GM12892 (cell line): ENCODE data around the gene PIGZ. TPM values are rescaled to one million over a fixed set of nuclear protein-coding genes. Genes with fewer than 3 reads are reported as not detected.

Experiments used
- DNase-seq: peaks from one replicate; pipeline ENCODE4 v3.0.0; 2011; ENCODE audit not compliant: insufficient read length
- FAIRE-seq: peaks from 2 replicates; lab custom pipeline; 2011; peaks lifted over from hg19 to GRCh38; lab: Jason Lieb, UNC
- POLR2A ChIP-seq: IDR thresholded peaks from 2 replicates; pipeline ENCODE4 v1.6.1; 2011; ENCODE audit warnings: low read depth, low read length, control low read depth
- POLR2AphosphoS5 ChIP-seq: IDR thresholded peaks from 2 replicates; pipeline ENCODE4 v1.6.1; 2011; ENCODE audit warnings: low read depth, low read length, control low read depth
- TAF1 ChIP-seq: IDR thresholded peaks from 2 replicates; pipeline ENCODE4 v1.6.1; 2011; ENCODE audit warnings: low read depth, mild to moderate bottlenecking, control low read depth, low read length, borderline replicate concordance
- polyA plus RNA-seq: library from polyadenylated mRNA; unstranded; fragments of >200 nt; gene quantifications from one replicate; pipeline ENCODE4 v1.2.1, GENCODE V29; 2012; ENCODE audit warnings: missing spikeins, inconsistent platforms; ENCODE audit not compliant: missing spikeins

The PIGZ gene, protein sequence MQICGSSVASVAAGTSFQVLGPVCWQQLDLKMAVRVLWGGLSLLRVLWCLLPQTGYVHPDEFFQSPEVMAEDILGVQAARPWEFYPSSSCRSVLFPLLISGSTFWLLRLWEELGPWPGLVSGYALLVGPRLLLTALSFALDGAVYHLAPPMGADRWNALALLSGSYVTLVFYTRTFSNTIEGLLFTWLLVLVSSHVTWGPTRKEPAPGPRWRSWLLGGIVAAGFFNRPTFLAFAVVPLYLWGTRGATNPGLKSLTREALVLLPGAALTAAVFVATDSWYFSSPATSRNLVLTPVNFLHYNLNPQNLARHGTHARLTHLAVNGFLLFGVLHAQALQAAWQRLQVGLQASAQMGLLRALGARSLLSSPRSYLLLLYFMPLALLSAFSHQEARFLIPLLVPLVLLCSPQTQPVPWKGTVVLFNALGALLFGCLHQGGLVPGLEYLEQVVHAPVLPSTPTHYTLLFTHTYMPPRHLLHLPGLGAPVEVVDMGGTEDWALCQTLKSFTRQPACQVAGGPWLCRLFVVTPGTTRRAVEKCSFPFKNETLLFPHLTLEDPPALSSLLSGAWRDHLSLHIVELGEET
- 3.3 TPM for polyA plus RNA-seq

DNA sequence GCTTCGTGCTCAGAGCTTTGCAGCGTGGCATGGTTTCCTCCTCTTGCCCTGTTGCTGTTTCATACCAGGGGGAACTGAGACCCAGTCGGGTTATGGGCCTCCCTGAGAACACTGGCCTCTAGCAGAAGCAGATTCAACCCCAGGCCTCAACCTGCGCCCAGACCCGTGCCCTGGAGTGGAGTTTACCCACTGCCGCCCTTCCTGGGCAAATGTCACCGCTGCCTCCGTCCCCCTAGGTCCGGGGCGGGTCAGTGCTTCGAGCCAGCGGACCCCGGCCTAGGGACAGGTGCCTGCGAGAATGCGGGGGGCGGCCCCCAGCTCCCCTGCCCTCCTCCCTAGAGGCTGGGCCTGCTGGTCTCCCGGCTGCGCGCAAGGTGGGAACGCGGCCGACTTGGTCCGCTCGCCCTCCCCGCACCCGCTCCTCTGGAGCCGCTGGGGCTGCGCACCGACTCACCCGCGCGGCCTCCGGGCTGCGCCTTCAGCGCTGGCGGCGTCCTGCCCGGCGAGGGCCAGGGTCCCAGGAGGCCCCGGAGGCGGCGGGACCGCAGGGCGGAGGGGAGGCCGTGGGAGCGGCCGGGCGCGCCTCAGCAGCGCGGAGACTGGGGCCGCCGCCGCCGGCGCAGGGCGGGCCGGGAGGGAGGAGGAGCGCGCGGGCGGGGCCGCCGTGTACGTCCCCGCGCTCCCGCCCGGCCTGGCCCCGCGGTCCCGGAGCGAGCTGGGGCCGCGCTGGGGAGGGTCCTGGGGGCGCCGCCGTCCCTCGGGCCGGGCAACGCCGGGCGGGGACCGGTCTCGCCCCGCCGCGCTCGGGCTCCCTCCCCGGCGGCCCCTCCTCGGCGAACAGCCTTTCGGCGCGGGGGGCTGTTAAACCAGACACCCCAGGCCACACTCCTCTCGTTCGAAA is at the start of gene PIGZ:
Gene PIGZ (minus strand): TSS at position 601 of the 901 bp plus-strand sequence. CDS start 16,802 bp downstream, outside the sequence.
- peak; percentile 73 for FAIRE-seq
- TF ChIP-seq POLR2AphosphoS5 = no peak
- TF ChIP-seq POLR2A = peak; percentile 46; the same call in 1 of the 2 replicates
- peak; percentile 63 for DNase-seq

DNA sequence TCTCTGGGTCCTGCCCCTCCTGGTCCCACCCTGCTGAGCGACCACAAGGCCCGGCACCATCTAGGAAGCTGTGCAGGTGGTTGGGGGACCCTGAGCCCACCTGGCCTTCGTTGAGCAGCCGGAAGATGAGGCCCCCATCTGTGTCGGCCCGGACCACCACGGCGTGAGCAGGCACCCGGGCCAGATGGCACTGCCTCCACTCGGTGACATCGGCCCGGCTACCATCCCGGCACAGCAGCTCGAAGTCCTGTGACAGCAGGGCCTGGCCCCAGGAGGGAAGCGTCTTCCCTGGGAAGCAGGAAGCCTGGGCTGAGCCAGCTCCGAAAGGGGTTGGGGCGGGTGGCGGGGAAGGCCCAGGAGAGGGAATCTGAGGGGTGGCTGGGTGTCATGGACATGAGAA is 48.4 kb upstream of the PIGZ start:
- DNase-seq = no peak
- TF ChIP-seq TAF1 = no peak
- no peak for TF ChIP-seq POLR2A
- no peak for TF ChIP-seq POLR2AphosphoS5
- FAIRE-seq = no peak

DNA sequence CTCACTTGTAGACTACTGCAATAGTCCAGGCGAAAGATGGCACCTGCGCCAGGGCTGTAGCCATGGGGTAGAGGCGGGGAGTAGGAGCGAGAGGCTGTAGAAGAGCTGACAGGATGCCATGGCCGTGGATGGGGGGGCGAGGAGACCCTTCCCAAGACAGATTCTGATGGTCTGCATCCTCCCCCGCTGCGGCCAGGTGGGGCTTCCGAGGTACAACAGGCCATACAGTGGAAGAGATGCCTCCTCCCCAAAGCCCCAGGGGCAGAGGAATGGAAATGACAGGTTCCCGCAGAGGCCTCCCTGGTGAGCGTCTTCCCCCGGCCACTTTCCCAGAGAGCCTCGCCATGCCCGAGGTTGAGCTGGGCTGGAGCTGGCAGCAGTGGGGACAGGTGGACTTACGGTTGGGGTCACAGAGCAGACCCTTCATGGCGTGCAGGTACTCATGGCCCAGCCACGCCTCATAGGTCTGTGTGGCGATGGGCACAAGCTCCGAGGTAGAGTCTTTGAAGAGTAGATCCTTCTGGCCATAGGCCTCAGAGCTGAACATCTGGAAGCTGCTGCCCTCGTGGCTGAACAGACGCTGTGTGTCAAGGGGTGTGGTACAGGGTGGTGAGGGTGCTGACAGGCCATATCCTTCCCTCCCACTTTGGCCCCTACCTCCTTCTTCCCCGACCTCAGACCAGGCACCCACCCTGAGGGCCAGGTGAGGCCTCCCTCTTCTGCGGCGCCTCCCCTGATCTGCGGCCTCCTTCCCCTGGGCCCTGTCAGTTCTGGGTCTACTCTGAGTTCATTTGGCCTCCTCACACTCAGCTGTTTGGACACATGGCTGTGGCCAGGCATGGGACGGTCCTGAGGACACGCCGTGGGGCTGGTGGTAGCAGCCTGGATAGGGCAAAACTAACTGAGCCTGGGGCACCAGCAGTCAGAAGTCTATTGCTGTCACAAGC is 47.4 kb upstream of the PIGZ start:
- DNase-seq = peak; percentile 12
- FAIRE-seq = no peak
- TF ChIP-seq POLR2AphosphoS5 (no peak), TAF1 (no peak), POLR2A (no peak)

DNA sequence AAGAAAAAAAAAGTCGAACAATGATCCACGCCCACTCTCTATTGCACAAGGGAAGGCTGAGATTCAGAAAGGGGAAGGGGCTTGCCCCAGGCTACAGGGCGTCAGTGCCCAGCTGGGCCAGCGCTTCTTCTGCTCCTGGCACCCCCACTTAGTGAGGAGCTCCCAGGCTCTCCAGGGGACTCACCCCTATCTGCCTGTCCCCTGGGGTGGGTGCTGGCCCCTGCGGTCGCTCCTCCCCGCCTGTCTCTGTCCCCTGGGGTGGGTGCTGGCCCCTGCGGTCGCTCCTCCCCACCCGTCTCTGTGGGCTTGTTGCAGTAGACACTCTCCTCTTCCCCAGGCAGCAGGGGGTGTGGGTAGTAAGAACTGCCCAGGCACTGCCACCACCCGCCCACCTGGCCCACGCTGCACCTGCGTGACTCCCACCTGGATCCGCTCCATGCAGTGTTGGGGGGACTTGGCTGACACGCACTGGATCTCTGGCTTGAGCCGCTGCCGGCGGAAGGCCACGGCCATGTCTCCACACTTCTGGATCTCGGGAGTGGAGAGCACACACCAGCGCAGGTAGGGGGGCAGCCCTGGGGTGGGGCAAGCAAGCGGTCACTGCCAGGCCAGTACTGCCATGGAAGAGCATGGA is 46.4 kb upstream of the PIGZ start:
- no peak for FAIRE-seq
- TF ChIP-seq TAF1 = no peak
- TF ChIP-seq POLR2AphosphoS5 = no peak
- no peak for DNase-seq

DNA sequence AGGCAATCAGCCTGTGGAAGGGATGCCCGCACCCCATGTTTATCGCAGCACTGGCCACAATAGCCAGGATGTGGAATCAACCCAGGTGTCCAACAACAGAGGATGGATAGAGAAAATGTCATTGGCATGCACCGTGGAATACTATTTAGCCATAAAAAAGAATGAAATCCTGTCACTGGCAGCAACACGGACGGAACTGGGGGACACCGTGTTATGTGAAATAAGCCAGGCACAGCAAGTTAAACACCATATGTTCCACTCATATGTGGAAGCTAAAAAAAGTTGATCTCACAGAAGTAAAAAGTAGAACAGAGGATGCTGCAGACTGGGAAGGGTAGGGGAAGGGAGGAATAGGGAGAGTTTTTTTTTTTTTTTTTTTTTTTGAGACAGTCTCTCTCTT is 45.4 kb upstream of the PIGZ start:
- no peak for TF ChIP-seq TAF1
- TF ChIP-seq POLR2A = no peak
- TF ChIP-seq POLR2AphosphoS5 = no peak
- DNase-seq (no peak), FAIRE-seq (no peak)

DNA sequence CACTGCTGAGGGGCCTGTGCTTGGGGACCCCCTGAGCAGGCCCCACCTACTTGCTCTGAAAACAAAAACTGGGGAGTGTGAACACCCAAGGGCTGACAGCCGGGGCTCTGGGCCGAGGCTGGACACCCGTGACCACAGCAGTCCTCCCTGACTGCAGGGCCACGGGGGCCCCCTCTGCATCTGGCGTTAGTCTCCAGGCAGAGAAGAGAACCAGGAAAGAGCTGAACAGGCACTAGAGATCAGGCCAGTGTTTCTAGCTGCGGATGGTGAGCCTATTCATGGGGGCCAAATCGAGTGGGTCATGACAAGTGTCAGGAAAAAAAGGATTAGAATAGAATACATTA is 43.9 kb upstream of the PIGZ start:
- TF ChIP-seq POLR2AphosphoS5 = no peak
- FAIRE-seq = no peak
- no peak for DNase-seq

DNA sequence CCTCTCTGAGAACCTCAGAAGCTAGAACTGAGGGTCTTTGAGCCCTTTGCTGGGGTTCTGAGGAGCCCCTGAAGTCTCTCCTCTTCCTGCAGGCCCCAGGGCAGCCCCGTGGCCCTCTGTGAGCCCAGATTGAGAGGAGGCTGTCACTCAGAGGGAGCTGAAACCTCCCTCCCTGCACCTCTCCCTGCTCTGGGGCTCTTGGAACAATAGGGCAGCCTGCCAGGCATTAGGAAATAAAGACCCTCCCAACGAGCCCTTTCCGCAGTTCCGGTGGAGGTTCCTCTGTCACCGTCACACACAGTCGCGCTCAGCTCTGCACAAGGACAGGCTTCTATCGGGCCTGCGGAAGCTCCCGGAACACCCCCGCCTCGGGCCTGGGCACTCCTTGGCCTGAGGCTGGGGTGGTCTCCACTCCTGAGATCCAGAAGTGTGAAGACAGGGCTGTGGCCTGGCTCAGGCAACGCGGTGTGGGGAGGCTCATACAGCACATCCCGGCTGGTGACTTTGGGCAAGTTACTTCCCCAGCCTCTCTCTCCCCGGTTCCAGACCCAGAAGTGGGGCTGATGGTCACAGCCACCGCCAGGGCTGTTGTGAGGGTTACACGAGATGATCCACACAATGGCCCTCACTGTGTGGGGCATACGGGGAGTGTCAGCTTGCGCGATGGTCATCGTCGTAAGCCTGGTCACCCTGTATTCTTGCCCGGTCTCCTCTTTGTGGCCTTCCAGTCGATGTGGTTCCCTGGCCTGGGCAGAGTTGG is 43.3 kb upstream of the PIGZ start:
- no peak for FAIRE-seq
- DNase-seq = no peak
- TF ChIP-seq POLR2AphosphoS5 (no peak), TAF1 (no peak), POLR2A (no peak)

DNA sequence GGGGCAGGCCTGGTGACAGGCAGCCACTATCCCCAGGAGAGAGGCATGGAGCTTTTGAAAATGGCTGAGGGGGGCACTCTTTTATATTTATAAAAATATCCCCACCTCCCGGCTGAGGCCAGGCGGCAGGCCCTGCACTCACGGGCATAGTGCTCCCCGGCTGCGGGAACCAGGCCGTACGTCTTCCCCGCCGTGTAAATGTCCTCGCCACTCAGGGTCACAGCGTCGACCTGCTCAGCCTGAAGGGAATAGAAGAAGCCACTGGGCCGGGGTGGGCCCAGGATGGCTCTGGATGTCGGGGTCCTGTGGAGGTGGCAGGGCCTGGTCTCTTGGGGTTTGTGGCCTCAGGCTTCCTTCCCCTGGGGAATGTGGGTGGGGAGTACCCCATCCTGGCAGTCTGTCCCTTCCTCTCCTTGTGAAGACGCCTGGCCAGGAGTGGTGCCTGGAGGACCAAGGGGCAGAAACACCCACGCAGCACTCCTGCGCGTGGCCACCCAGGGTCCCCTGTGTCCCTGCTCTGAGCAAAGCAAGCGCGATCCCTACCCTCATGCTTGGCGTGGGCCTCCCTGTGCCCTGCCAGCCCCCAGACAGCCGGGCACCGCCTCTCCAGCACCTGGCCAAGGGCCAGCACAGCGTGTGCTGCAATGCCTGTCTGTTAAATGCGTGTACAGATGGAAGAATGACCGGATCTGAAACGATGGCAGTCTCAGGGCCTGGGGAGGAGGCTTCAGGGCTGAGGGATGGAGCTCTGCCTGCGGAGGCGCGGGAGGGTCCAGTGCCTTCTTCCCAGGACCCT is 42.1 kb upstream of the PIGZ start:
- TF ChIP-seq TAF1 (no peak), POLR2A (no peak), POLR2AphosphoS5 (no peak; the same call in 1 of the 2 replicates)
- DNase-seq (no peak), FAIRE-seq (no peak)

DNA sequence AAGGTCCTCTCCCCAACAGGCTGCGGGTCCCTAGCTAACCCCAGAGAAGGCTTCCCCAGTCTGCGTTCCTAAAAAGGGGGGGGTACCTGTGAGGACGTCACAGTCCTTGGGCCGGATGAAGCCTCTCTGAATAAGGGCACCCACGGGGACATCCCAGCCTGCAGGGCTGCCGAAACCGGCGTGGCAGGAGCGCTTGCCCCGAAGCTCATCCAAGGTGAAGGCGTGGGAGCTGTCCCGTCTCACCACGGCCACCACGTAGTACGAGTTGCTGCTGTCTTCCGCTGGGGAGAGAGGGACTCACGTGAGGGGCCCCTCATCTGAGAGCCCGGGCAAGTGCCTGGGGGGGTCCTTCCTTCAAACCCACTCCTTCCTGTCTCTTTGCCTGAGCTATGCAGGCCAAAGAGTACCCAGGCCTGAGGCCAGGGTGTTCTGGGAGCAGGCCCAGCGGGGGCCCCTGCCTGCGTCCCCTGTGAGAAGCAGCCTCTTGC is 40.9 kb upstream of the PIGZ start:
- FAIRE-seq (no peak), DNase-seq (no peak)

More for the DNA sequence above, 40.9 kb upstream of the PIGZ start:
- TF ChIP-seq TAF1 (no peak), POLR2A (no peak), POLR2AphosphoS5 (no peak)
